Spleen (tissue), 7 donors: ENCODE results near the gene MOB2.

Experiments used
- POLR2A ChIP-seq, 3 donors: fragments of 450-650 bp; IDR thresholded peaks; one replicate each; pipeline ENCODE4 v1.5.1; 2017; ENCODE audit warnings: antibody characterized with exemption in 3 of 3, mild to moderate bottlenecking in 1 of 3
- TF ChIP-seq, protein P1 (sequence below), 11 experiments: fragments of 200-600 bp in 7 of 11; fragments of 450-650 bp in 4 of 11; sonication (generic) in 4 of 11; IDR thresholded peaks in 8 of 11; conservative IDR thresholded peaks in 3 of 11; 1 replicate in 7 of 11; 2 replicates in 4 of 11; pipeline versions ENCODE4 v1.4.0 to v1.8.0; 2016 to 2021; ENCODE audit warnings: antibody characterized with exemption in 11 of 11, inconsistent platforms in 4 of 11, mild to moderate bottlenecking in 1 of 11
- donor health status: DM: no; HTN: no; CAD: no; lungs with moderate emphysema.
- donor health status: DM: no; HTN: no; CAD: no.
- donor health status: DM: no; HTN: no; CAD: no.

DNA sequence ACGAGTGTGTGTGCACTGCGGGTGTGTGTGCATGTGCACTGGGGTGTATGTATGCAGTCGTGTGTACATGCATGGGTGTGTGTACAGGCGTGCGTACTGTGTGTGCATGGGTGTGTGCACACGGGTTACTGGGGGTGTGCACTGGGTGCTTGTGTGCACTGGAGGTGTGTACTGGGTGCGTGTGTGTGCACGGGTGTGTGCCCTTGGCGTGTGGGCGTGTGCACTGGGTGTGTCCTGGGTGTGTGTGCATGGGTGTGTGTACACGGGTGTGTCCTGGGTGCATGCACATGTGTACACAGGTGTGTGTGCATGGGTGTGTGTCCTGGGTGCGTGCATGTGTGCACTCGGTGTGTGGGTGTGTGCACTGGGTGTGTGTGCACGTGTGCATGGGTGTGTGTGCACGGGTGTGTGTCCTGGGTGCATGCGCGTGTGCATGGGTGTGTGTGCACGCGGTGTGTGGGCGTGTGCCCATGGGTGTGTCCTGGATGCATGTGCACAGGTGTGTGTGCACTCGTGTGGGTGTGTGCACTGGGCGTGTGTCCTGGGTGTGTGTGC, 57.7 kb downstream of the MOB2 start:
- no peak for TF ChIP-seq POLR2A (IDR thresholded peaks at IDR 0.05)
- TF ChIP-seq, protein P1, sequence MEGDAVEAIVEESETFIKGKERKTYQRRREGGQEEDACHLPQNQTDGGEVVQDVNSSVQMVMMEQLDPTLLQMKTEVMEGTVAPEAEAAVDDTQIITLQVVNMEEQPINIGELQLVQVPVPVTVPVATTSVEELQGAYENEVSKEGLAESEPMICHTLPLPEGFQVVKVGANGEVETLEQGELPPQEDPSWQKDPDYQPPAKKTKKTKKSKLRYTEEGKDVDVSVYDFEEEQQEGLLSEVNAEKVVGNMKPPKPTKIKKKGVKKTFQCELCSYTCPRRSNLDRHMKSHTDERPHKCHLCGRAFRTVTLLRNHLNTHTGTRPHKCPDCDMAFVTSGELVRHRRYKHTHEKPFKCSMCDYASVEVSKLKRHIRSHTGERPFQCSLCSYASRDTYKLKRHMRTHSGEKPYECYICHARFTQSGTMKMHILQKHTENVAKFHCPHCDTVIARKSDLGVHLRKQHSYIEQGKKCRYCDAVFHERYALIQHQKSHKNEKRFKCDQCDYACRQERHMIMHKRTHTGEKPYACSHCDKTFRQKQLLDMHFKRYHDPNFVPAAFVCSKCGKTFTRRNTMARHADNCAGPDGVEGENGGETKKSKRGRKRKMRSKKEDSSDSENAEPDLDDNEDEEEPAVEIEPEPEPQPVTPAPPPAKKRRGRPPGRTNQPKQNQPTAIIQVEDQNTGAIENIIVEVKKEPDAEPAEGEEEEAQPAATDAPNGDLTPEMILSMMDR (IDR thresholded peaks at IDR 0.05 in 8 of 11, conservative IDR thresholded peaks at IDR 0.05 in 3 of 11), result no peak
